ENCODE measurements around the gene CTXND2.

The CTXND2 gene

GRCh38 chr1:150906329-150906728 lies 19.4 kb downstream of the CTXND2 start:
- Histone ChIP-seq H3K27ac (ENCODE audit: low read length, poor library complexity, severe bottlenecking) (no peak overlapping the region), H3K4me3 (ENCODE audit: insufficient read depth in 1 of 2, low read depth in 1 of 2, low read length in 2 of 2) (no peak overlapping the region), H3K27me3 (ENCODE audit: control insufficient read depth in 1 of 2, insufficient read depth in 1 of 2, low read length in 2 of 2) (no peaks in the 10 kb centered on the region), H3K36me3 (ENCODE audit: control insufficient read depth in 1 of 2, insufficient read depth in 2 of 2, low read depth in 1 of 2, low read length in 2 of 2) (no peaks in the 10 kb centered on the region), H3K23ac (ENCODE audit: low read length in 2 of 2) (no peak overlapping the region), H2BK15ac (ENCODE audit: low read depth, poor library complexity, severe bottlenecking) (no peak overlapping the region), H4K8ac (ENCODE audit: low read length) (no peak overlapping the region), H3K4me1 (ENCODE audit: control insufficient read depth, insufficient read depth, low read depth, low read length) (no peaks in the 10 kb centered on the region), H2BK120ac (ENCODE audit: low read depth, low read length) (no peak overlapping the region), H4K91ac (ENCODE audit: low read length) (no peak overlapping the region), H3K9ac (ENCODE audit: low read length) (no peak overlapping the region), H2BK5ac (ENCODE audit: low read depth, low read length, poor library complexity, severe bottlenecking) (no peak overlapping the region), H3K4me2 (ENCODE audit: low read length, poor library complexity, severe bottlenecking) (no peak overlapping the region), H3K4ac (ENCODE audit: low read depth in 1 of 2, low read length in 2 of 2) (no peak overlapping the region), H2AK5ac (ENCODE audit: low read length, severe bottlenecking) (no peak overlapping the region), H3K18ac (ENCODE audit: low read depth in 1 of 2, low read length in 2 of 2) (no peak overlapping the region), H3K14ac (ENCODE audit: low read length in 2 of 2) (no peak overlapping the region), H2AFZ (ENCODE audit: low read depth, low read length) (no peak overlapping the region), H2BK12ac (ENCODE audit: low read length in 2 of 2) (no peak overlapping the region), H3K9me3 (ENCODE audit: control insufficient read depth, low read length) (no peaks in the 10 kb centered on the region), H3K79me1 (replicated peaks; ENCODE audit: low read length, poor library complexity, severe bottlenecking) (no peaks in the 10 kb centered on the region)
- no CpG with 5 or more reads among the region's 1 CpG for whole genome bisulfite sequencing
- DNase-seq, result no peak

- no peak overlapping the region for H3K4me3 ChIP-seq (ENCODE audit: insufficient read depth in 1 of 2, low read depth in 1 of 2, low read length in 2 of 2)
- H3K27me3 ChIP-seq (ENCODE audit: control insufficient read depth in 1 of 2, insufficient read depth in 1 of 2, low read length in 2 of 2), result no peaks in the 10 kb centered on the region
- H4K8ac ChIP-seq (ENCODE audit: low read length), result no peak overlapping the region
- no peak overlapping the region for H2AK5ac ChIP-seq (ENCODE audit: low read length, severe bottlenecking)
- no peak overlapping the region for H3K14ac ChIP-seq (ENCODE audit: low read length in 2 of 2)
- no peak overlapping the region for H3K23ac ChIP-seq (ENCODE audit: low read length in 2 of 2)
- H2BK5ac ChIP-seq (ENCODE audit: low read depth, low read length, poor library complexity, severe bottlenecking), result no peak overlapping the region
- no peak overlapping the region for H3K4me2 ChIP-seq (ENCODE audit: low read length, poor library complexity, severe bottlenecking)
- no peak overlapping the region for H4K91ac ChIP-seq (ENCODE audit: low read length)
- no peak overlapping the region for H2BK12ac ChIP-seq (ENCODE audit: low read length in 2 of 2)
- 92% methylated on average over 2 of the region's 2 CpGs for WGBS
- H3K9ac ChIP-seq (ENCODE audit: low read length), result no peak overlapping the region
- H3K4me1 ChIP-seq (ENCODE audit: control insufficient read depth, insufficient read depth, low read depth, low read length), result no peaks in the 10 kb centered on the region
- DNase-seq, result no peak
- no peak overlapping the region for H2BK120ac ChIP-seq (ENCODE audit: low read depth, low read length)
- no peaks in the 10 kb centered on the region for H3K36me3 ChIP-seq (ENCODE audit: control insufficient read depth in 1 of 2, insufficient read depth in 2 of 2, low read depth in 1 of 2, low read length in 2 of 2)
- no peak overlapping the region for H2BK15ac ChIP-seq (ENCODE audit: low read depth, poor library complexity, severe bottlenecking)
- H2AFZ ChIP-seq (ENCODE audit: low read depth, low read length), result no peak overlapping the region
- no peaks in the 10 kb centered on the region for H3K79me1 ChIP-seq (replicated peaks; ENCODE audit: low read length, poor library complexity, severe bottlenecking)
- H3K4ac ChIP-seq (ENCODE audit: low read depth in 1 of 2, low read length in 2 of 2), result no peak overlapping the region
- no peak overlapping the region for H3K27ac ChIP-seq (ENCODE audit: low read length, poor library complexity, severe bottlenecking)
- no peaks in the 10 kb centered on the region for H3K9me3 ChIP-seq (ENCODE audit: control insufficient read depth, low read length)
- H3K18ac ChIP-seq (ENCODE audit: low read depth in 1 of 2, low read length in 2 of 2), result no peak overlapping the region
Measured at GRCh38 chr1:150906813-150907212, 19.9 kb downstream of the CTXND2 start.

DNA sequence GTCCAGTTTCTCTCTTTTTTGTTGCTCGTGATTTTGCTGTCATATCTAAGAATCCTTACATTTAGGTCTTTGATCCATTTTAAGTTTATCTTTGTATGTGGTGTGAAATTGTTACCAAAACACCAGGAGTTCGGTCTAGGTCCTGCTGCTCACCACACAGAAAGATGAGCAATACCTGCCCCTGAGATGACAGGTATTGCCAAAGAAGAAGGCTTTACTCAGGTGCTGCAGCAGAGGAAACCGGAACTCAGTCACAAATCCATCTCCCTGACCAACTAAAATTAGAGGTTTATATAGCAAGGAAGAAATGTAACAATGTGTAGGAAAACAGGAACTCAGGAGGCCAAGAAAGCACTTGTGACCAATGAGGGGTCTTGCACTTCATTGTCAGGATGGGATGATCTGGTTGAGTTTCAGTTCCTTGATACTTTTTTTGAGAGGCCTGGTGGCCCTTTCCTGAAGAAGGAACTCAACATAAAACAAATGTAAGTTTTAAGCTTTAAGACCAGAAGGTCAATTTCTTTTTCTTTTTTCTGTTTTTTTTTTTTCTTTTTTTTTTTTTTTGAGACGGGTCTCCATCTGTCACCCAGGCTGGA lies 22.7 kb downstream of the CTXND2 start:
- Histone ChIP-seq H2AK5ac (ENCODE audit: low read length, severe bottlenecking) (no peak overlapping the region), H3K4me2 (ENCODE audit: low read length, poor library complexity, severe bottlenecking) (no peak overlapping the region), H4K8ac (ENCODE audit: low read length) (no peak overlapping the region), H3K27ac (ENCODE audit: low read length, poor library complexity, severe bottlenecking) (no peak overlapping the region), H2BK15ac (ENCODE audit: low read depth, poor library complexity, severe bottlenecking) (no peak overlapping the region), H2BK12ac (ENCODE audit: low read length in 2 of 2) (no peak overlapping the region), H3K79me1 (replicated peaks; ENCODE audit: low read length, poor library complexity, severe bottlenecking) (no peaks in the 10 kb centered on the region), H3K4me1 (ENCODE audit: control insufficient read depth, insufficient read depth, low read depth, low read length) (no peaks in the 10 kb centered on the region), H3K9ac (ENCODE audit: low read length) (no peak overlapping the region), H2AFZ (ENCODE audit: low read depth, low read length) (no peak overlapping the region), H3K18ac (ENCODE audit: low read depth in 1 of 2, low read length in 2 of 2) (no peak overlapping the region), H3K23ac (ENCODE audit: low read length in 2 of 2) (no peak overlapping the region), H2BK5ac (ENCODE audit: low read depth, low read length, poor library complexity, severe bottlenecking) (no peak overlapping the region), H3K4ac (ENCODE audit: low read depth in 1 of 2, low read length in 2 of 2) (no peak overlapping the region), H2BK120ac (ENCODE audit: low read depth, low read length) (no peak overlapping the region), H3K4me3 (ENCODE audit: insufficient read depth in 1 of 2, low read depth in 1 of 2, low read length in 2 of 2) (no peak overlapping the region), H3K36me3 (ENCODE audit: control insufficient read depth in 1 of 2, insufficient read depth in 2 of 2, low read depth in 1 of 2, low read length in 2 of 2) (no peaks in the 10 kb centered on the region), H3K27me3 (ENCODE audit: control insufficient read depth in 1 of 2, insufficient read depth in 1 of 2, low read length in 2 of 2) (no peaks in the 10 kb centered on the region), H3K14ac (ENCODE audit: low read length in 2 of 2) (no peak overlapping the region), H4K91ac (ENCODE audit: low read length) (no peak overlapping the region), H3K9me3 (ENCODE audit: control insufficient read depth, low read length) (no peaks in the 10 kb centered on the region)
- no peak for DNase-seq
- 100% methylated on average over 1 of the region's 4 CpGs for WGBS

DNA sequence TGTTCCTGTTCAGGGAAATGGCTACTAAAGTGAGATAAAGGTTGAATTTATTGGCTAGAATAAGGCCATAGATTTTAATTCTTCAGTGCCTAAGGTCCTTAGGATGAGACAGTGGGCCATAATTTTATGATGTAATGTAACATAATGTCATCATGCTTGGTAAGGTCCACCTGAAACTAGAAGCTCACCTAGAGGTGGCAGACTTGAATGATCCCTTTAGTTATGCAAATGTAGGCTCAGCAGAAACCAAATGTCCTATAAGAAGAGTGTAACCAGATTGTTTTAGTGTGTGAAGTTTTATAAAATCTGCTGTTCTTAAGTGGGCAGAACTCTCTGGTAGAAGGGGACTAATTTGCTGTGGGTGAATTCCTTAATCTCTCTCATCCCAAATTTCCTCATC lies 25.7 kb downstream of the CTXND2 start:
- Histone ChIP-seq H4K91ac (ENCODE audit: low read length) (no peak overlapping the region), H2BK15ac (ENCODE audit: low read depth, poor library complexity, severe bottlenecking) (no peak overlapping the region), H3K36me3 (ENCODE audit: control insufficient read depth in 1 of 2, insufficient read depth in 2 of 2, low read depth in 1 of 2, low read length in 2 of 2) (no peaks in the 10 kb centered on the region), H3K27ac (ENCODE audit: low read length, poor library complexity, severe bottlenecking) (no peak overlapping the region), H3K4me3 (ENCODE audit: insufficient read depth in 1 of 2, low read depth in 1 of 2, low read length in 2 of 2) (no peak overlapping the region), H3K9me3 (ENCODE audit: control insufficient read depth, low read length) (no peaks in the 10 kb centered on the region), H2BK120ac (ENCODE audit: low read depth, low read length) (no peak overlapping the region), H2BK12ac (ENCODE audit: low read length in 2 of 2) (no peak overlapping the region), H3K4me2 (ENCODE audit: low read length, poor library complexity, severe bottlenecking) (no peak overlapping the region), H3K79me1 (replicated peaks; ENCODE audit: low read length, poor library complexity, severe bottlenecking) (no peaks in the 10 kb centered on the region), H4K8ac (ENCODE audit: low read length) (no peak overlapping the region), H2BK5ac (ENCODE audit: low read depth, low read length, poor library complexity, severe bottlenecking) (no peak overlapping the region), H2AK5ac (ENCODE audit: low read length, severe bottlenecking) (no peak overlapping the region), H3K4ac (ENCODE audit: low read depth in 1 of 2, low read length in 2 of 2) (no peak overlapping the region), H3K18ac (ENCODE audit: low read depth in 1 of 2, low read length in 2 of 2) (no peak overlapping the region), H3K23ac (ENCODE audit: low read length in 2 of 2) (no peak overlapping the region), H3K14ac (ENCODE audit: low read length in 2 of 2) (no peak overlapping the region), H3K27me3 (ENCODE audit: control insufficient read depth in 1 of 2, insufficient read depth in 1 of 2, low read length in 2 of 2) (no peaks in the 10 kb centered on the region), H3K9ac (ENCODE audit: low read length) (no peak overlapping the region), H3K4me1 (ENCODE audit: control insufficient read depth, insufficient read depth, low read depth, low read length) (no peaks in the 10 kb centered on the region), H2AFZ (ENCODE audit: low read depth, low read length) (no peak overlapping the region)
- DNase-seq, result no peak

All from mesenchymal stem cell (in vitro differentiated cells and primary cell).